ENCODE measurements around the gene KPTN.

KPTN gene

GRCh38 chr19:47459477-47459876, 24.5 kb downstream of the KPTN start:
- no peak overlapping the region for H3K9ac ChIP-seq (ENCODE audit: insufficient read length)
- DNase-seq (ENCODE audit: low read depth, low spot score), result no peak

DNA sequence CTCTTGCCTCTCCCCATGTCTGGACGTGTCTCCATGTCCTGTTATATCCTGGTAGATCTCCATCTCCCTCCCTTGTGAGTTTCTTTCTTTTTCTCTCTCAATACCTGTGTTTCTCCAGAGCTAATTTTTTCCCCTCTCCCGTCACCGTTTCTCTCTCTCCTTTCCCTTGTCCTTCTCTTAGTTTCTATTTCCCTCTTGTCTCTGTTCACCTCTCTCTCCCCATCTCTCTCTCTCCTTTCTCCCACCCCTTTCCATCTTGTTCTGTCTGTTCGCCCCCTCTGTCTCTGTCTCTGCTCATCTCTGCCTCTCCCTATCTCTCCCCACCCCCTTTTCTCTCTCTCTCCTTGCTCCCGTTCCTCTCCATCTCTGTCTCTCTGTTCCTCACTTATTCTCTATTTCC, 25.3 kb downstream of the KPTN start:
- no peak for DNase-seq (ENCODE audit: low read depth, low spot score)
- Histone ChIP-seq H3K9ac (ENCODE audit: insufficient read length) (no peak overlapping the region), H3K36me3 (ENCODE audit: insufficient read depth, low read length) (no peaks in the 10 kb centered on the region), H3K9me3 (ENCODE audit: low read depth, low read length) (0 out of 2 replicates have a peak, but pooled peaks cover 5% of the 10 kb centered on the region), H3K27ac (no peak overlapping the region), H3K4me3 (no peak overlapping the region)
- TF ChIP-seq POLR2AphosphoS5 (IDR thresholded peaks at IDR 0.05; ENCODE audit: borderline replicate concordance, low read depth, low read length) (no peak), EZH2 (IDR thresholded peaks at IDR 0.05) (no peak), FOXP2 (optimal IDR thresholded peaks at IDR 0.05; ENCODE audit: control extremely low read depth, extremely low read length, insufficient read depth) (no peak)

More at GRCh38 chr19:47459477-47459876, 24.5 kb downstream of the KPTN start:
- H3K4me3 ChIP-seq, result no peak overlapping the region
- no peaks in the 10 kb centered on the region for H3K36me3 ChIP-seq (ENCODE audit: insufficient read depth, low read length)
- 0 out of 2 replicates have a peak, but pooled peaks cover 5% of the 10 kb centered on the region for H3K9me3 ChIP-seq (ENCODE audit: low read depth, low read length)
- no peak overlapping the region for H3K27ac ChIP-seq
- TF ChIP-seq EZH2 (IDR thresholded peaks at IDR 0.05), result no peak

DNA sequence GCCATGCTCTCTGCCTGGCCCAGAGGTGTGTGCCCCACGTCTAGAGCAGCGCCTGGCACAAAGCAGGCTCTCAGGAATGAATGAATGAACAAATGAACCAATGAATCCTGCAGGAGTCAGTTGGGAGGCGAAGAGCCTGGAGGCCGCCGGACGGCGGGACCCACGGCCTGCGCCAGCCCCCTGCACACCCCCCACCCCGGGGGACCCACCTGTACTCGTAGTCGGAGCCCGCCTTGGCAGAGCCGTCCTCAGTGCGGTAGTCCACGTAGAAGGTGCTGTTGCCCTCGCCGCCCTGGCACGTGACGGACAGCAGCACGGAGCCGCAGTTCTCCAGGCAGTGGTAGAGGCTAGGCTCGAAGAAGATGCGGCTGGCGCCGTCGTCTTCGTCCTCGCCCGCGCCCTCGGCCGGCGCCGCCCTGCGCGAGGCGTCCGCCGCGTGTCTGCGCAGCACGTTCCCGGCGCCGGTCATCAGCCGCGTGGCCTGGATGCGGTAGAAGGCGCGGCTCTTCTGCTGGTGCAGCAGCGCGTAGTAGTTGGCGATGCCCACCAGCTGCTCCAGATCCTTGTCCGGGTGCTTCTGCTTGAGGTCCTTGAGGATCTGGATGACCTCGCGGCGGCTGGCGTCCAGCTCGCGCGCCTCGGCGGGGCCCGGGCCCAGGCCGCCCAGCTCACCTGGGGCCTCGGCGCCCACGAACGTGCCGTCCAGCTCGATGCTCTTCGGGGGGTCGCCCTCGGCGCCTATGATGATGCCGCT, 27.1 kb downstream of the KPTN start:
- H3K36me3 ChIP-seq (ENCODE audit: insufficient read depth, low read length), result no peaks in the 10 kb centered on the region
- TF ChIP-seq FOXP2 (optimal IDR thresholded peaks at IDR 0.05; ENCODE audit: control extremely low read depth, extremely low read length, insufficient read depth) (no peak), POLR2AphosphoS5 (IDR thresholded peaks at IDR 0.05; ENCODE audit: borderline replicate concordance, low read depth, low read length) (no peak), EZH2 (IDR thresholded peaks at IDR 0.05) (no peak)
- no peak overlapping the region for H3K4me3 ChIP-seq
- no peak for DNase-seq (ENCODE audit: low read depth, low spot score)
- H3K9me3 ChIP-seq (ENCODE audit: low read depth, low read length), result 0 out of 2 replicates have a peak, but pooled peaks cover 5% of the 10 kb centered on the region
- no peak overlapping the region for H3K27ac ChIP-seq
- no peak overlapping the region for H3K9ac ChIP-seq (ENCODE audit: insufficient read length)

DNA sequence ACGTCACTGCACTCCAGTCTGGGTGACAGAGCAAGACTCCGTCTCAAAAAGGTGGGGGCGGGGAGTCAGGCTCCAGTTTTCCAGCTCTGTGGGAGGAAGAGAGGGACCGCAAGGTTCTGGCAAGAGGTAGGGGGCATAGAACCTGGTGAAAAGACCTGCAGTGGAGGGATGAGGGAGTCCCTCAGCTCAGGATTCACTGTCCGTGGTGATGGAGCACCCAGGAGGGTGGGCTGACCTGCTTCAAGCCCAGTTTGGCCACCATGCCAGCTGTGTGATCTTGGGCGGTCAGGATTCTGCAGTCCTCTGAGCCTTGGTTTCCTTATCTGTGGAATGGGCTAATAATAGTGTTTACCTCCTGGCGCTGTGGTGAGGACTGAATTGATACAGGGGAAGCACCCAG, 33.5 kb downstream of the KPTN start:
- TF ChIP-seq POLR2AphosphoS5 (IDR thresholded peaks at IDR 0.05; ENCODE audit: borderline replicate concordance, low read depth, low read length), result no peak
- TF ChIP-seq FOXP2 (optimal IDR thresholded peaks at IDR 0.05; ENCODE audit: control extremely low read depth, extremely low read length, insufficient read depth), result no peak
- no peak for TF ChIP-seq EZH2 (IDR thresholded peaks at IDR 0.05)
- no peaks in the 10 kb centered on the region for H3K36me3 ChIP-seq (ENCODE audit: insufficient read depth, low read length)
- H3K9me3 ChIP-seq (ENCODE audit: low read depth, low read length), result 0 out of 2 replicates have a peak, but pooled peaks cover under 1% of the 10 kb centered on the region
- no peak overlapping the region for H3K9ac ChIP-seq (ENCODE audit: insufficient read length)
- H3K4me3 ChIP-seq, result no peak overlapping the region
- H3K27ac ChIP-seq, result no peak overlapping the region
- no peak for DNase-seq (ENCODE audit: low read depth, low spot score)

- H3K4me3 ChIP-seq, result no peak overlapping the region
- no peak overlapping the region for H3K9ac ChIP-seq (ENCODE audit: insufficient read length)
- no peak for DNase-seq (ENCODE audit: low read depth, low spot score)
- H3K36me3 ChIP-seq (ENCODE audit: insufficient read depth, low read length), result no peaks in the 10 kb centered on the region
- H3K9me3 ChIP-seq (ENCODE audit: low read depth, low read length), result no peaks in the 10 kb centered on the region
- no peak for TF ChIP-seq FOXP2 (optimal IDR thresholded peaks at IDR 0.05; ENCODE audit: control extremely low read depth, extremely low read length, insufficient read depth)
- no peak for TF ChIP-seq POLR2AphosphoS5 (IDR thresholded peaks at IDR 0.05; ENCODE audit: borderline replicate concordance, low read depth, low read length)
- TF ChIP-seq EZH2 (IDR thresholded peaks at IDR 0.05), result no peak
- no peak overlapping the region for H3K27ac ChIP-seq
Observed at GRCh38 chr19:47448360-47448727, 35.7 kb downstream of the KPTN start.

GRCh38 chr19:47447470-47448359, 36.3 kb downstream of the KPTN start:
- peak overlapping the region; percentile 70 for H3K4me3 ChIP-seq
- no peaks in the 10 kb centered on the region for H3K36me3 ChIP-seq (ENCODE audit: insufficient read depth, low read length)
- H3K9ac ChIP-seq (ENCODE audit: insufficient read length), result no peak overlapping the region
- no peaks in the 10 kb centered on the region for H3K9me3 ChIP-seq (ENCODE audit: low read depth, low read length)
- H3K27ac ChIP-seq, result no peak overlapping the region
- no peak for DNase-seq (ENCODE audit: low read depth, low spot score)
- TF ChIP-seq EZH2 (IDR thresholded peaks at IDR 0.05), result no peak
- no peak for TF ChIP-seq FOXP2 (optimal IDR thresholded peaks at IDR 0.05; ENCODE audit: control extremely low read depth, extremely low read length, insufficient read depth)
- no peak for TF ChIP-seq POLR2AphosphoS5 (IDR thresholded peaks at IDR 0.05; ENCODE audit: borderline replicate concordance, low read depth, low read length)

- H3K4me3 ChIP-seq, result peak overlapping the region; percentile 70
- TF ChIP-seq POLR2AphosphoS5 (IDR thresholded peaks at IDR 0.05; ENCODE audit: borderline replicate concordance, low read depth, low read length), result no peak
- TF ChIP-seq FOXP2 (optimal IDR thresholded peaks at IDR 0.05; ENCODE audit: control extremely low read depth, extremely low read length, insufficient read depth), result no peak
- no peak for TF ChIP-seq EZH2 (IDR thresholded peaks at IDR 0.05)
- H3K9ac ChIP-seq (ENCODE audit: insufficient read length), result no peak overlapping the region
- H3K9me3 ChIP-seq (ENCODE audit: low read depth, low read length), result no peaks in the 10 kb centered on the region
- H3K36me3 ChIP-seq (ENCODE audit: insufficient read depth, low read length), result no peaks in the 10 kb centered on the region
- no peak for DNase-seq (ENCODE audit: low read depth, low spot score)
- no peak overlapping the region for H3K27ac ChIP-seq
Observed at GRCh38 chr19:47446534-47447469, 37.2 kb downstream of the KPTN start.
